GM19452 (cell line): ENCODE data around the gene QSOX1.

Source experiments
- ATAC-seq: cut with Tn5 transposase; IDR thresholded peaks from one replicate; pipeline ENCODE4 v1.9.1; 2021; ENCODE audit not compliant: unreplicated experiment

The QSOX1 gene

GRCh38 chr1:180167721-180168467, 13.2 kb downstream of the QSOX1 start:
- no peak for ATAC-seq

DNA sequence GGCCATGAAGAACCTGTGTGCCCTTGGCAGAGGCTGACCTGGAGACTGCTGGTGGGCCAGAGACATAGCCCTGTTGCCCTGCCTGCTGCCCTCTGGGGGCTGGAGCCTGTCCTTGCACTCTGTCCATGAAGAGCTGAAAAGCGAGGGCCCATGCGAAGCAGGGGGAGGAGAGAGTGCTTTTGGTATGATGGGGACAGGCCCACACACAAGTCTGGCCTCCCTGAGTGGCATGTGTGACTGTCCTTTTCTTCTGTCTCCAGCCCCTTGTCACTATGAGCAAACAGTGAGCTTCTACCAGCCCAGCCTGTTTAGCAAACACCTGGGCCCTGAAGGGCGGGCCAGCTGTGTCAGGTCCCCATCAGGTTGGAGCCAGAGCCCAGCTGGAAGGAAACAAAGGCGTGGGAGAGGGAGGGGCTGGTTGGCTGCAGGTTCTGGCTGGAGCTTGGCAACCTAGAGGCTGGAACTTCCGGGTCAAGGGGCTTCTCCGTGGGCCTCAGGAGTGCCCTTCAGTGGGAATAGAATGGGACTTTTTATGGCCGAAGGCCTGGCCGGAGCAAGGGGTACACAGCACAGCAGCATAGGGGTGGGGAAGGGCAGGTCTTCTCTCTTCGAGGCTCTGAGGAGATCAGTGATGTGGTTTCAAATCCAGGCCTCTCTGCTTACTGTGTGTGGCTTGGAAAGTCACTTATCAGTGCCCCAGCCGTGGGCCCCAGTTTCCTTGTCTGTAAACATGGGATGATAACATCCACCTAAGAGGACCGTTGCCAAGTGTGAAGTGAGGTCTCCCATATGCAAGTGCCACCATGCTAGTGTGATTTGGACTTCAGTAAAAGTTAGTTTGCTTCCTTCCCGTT, 14.3 kb downstream of the QSOX1 start:
- peak; percentile 75 for ATAC-seq

DNA sequence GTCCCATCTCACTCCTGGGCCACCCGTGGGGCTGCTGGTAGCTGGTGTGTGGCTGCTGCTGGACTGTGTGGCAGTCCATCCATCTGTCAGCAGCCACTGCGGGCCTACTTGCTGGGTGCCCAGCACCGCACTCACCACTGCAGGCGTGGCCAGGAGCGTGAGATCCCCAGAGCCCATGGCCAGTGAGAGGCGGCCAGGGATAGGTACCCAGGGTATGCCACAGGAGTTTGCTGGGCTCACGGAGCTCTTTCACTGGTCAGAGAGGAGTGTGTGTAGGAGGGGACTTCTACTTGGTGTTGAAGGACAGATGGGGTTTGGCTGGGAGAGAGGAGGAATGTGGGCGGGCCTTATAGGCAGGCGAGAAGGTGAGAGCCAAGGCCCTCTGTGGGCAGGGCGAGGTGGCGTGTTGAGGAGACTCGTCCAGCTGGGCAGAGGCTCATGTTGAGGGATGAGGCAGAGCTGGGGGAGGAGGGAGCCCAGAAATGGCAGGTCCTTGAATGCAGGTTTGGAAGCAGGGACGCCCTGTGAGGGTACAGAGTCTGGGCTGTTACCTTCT, 15.0 kb downstream of the QSOX1 start:
- ATAC-seq: no peak

DNA sequence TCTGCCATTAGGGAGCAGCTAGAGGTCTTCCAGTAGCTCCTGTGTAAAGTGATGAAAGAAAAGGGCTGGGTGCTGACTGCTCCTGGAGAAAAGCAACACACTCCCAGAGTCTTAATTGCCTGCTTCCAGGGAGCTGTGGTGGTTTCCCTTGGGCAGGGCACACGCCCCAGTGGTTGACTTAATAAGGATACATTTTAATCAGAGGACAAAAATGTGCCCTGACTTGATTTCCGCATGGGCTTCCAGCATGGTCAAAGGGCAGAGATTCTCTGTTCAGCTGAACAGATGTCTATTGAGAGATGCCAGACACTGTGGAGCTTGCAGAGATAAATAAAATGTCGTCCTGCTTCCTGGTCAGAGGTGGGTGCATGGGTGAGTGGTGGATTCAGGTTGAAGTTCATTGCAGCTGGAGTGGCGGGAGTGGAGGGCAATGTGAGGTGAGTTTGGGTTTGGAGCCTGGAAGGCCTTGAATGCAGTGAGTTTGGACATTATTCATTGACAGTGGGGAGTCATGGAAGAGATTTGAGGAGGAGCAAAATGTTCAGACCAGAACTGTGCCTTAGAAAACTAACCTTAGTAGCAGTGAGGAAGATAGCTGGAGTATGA, 16.0 kb downstream of the QSOX1 start:
- ATAC-seq: no peak

- no peak for ATAC-seq
These were observed 17.0 kb downstream of the QSOX1 start for GRCh38 chr1:180171691-180172090.

GRCh38 chr1:180173451-180173850, 18.8 kb downstream of the QSOX1 start:
- no peak for ATAC-seq

- ATAC-seq: no peak
These were observed 19.3 kb downstream of the QSOX1 start for GRCh38 chr1:180173952-180174351.

- no peak for ATAC-seq
These were observed 20.6 kb downstream of the QSOX1 start for GRCh38 chr1:180175291-180175690.

DNA sequence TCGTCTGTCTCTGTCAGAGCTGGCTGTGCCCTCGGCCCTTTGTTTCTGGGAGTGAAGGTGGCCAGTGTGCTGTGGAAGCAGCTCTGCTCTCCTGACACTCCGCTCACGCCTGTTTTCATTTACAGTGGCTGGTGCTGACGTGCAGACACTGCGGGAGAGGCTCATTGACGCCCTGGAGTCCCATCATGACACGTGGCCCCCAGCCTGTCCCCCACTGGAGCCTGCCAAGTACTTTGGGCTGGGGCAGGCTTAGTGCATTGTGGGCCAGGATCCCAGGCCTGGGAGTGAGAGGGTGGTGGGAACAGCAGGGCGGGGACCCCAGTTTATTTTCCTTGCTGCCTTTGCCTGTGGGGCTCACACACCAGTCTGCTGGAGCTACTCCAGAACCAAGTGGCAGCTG, 21.1 kb downstream of the QSOX1 start:
- no peak for ATAC-seq

DNA sequence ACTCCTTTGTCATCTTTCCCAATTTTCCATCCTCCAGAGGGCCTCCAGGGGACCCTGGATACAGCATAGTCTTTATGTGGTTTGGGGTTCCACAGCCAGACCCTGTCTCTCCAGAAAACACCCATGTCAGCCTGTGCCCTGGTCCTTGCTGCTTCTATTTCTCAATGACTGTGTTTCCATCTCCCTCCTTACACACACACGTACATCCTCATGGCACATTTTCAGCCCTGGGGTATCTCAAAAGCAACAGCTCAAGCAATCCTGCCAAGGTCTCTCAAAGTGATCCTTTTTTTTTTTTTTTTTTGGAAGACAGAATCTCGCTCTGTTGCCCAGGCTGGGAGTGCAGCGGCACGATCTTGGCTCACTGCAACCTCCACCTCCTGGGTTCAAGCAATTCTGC, 22.3 kb downstream of the QSOX1 start:
- no peak for ATAC-seq

GRCh38 chr1:180177931-180178330, 23.3 kb downstream of the QSOX1 start:
- no peak for ATAC-seq

GRCh38 chr1:180178511-180179161, 24.0 kb downstream of the QSOX1 start:
- ATAC-seq: peak; percentile 53

DNA sequence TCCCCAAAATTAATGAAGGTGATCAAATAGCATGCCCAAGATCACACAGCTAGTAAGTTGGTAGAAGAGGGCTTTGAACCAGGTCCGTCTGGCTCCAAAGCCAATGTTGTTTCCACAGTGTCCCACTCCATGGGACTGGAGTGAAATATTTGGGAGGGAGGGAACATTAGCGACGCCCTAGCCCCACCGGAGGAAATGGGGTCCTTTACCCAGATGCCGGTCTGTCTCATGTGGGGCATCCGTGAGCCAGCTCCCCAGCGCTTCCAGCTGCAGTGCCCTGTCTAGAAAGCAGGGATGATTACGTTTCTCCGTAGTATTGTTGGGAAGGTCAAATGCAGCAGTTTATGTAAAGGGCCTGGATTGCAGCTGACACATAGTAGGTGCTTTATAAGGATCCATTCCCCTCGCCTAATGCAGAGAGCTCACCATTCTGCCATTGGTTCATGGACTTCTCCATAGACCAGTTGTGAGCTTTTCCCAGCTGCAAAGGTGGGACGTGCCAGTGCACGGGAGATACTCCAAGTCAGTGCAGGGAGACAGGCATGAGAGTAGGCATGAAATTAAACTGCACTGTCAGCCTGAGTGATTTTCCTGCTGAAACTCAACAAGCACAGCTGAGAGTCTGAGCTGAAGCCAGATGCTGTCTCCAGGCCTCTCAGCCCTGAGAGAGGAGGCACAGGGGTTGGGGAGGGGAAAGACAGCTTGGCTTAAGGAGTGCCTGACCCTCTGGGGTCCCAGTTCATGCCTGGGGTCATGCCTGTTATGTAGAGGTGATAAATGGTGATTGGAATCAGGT, 24.7 kb downstream of the QSOX1 start:
- no peak for ATAC-seq

DNA sequence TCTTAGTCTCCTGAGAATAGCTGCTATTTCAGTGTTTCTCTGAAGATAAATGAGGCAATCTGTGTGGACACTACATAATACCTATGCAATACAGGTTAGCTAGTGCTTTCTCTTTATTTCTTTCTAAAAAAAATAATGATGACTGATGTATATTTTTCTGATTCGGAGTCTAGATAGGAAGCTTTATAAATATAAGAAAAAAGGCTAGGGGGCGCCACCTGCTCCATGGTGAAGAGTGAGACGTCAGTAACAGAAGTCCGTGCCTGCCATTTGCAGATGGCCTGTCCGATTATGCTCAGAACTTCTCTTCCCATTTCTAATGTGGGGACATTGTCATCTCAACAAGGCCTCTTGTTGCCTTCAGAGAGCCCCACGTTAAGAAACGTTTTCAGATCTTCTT, 26.4 kb downstream of the QSOX1 start:
- ATAC-seq: no peak

DNA sequence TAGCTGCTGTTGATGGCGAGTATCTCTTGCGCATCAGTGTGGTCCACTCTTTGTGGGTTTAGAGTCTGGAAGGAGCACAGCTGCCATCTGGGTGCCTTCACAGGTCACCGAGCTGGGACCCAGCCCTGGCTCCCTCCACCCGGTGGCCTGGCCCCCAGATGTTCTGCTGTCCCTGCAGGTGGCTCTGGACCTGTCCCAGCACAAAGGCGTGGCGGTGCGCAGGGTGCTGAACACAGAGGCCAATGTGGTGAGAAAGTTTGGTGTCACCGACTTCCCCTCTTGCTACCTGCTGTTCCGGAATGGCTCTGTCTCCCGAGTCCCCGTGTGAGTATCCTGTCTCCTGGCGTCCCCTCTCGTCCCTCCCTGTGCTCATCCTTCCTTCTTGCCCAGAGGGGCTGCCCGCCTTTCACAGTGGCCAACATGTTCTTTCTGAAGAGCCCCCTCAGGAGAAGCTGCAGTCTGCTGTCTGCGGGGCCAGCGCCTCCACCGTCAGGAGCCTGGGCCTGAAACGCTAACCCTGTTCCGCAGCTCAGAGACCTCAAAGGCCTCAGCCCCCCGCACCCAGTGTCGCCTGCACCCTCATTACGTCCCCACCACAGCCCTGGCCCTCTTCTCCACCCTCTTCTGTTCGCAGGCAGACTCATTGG, 27.4 kb downstream of the QSOX1 start:
- ATAC-seq: no peak

- no peak for ATAC-seq
These were observed 28.1 kb downstream of the QSOX1 start for GRCh38 chr1:180182643-180183311.

DNA sequence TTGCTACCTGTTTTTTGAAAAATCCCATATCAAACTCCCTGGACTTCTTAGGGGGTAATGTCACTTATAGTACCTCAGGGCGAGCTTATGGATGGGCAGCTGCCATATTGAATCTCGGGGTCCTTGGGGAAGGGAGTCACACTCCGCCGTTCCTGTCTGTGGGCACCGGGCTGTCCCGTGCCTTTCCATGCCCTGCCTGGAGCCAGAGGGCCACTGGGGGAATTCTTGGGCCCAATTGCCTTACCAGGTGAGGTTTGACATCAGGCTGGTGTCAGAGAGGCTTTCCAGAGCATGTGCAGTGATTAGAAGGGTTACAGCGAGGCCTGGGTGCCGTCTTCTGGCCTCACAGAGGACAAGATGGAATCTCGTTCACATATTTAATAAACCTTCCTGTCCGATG, 28.8 kb downstream of the QSOX1 start:
- no peak for ATAC-seq

- no peak for ATAC-seq
These were observed 29.4 kb downstream of the QSOX1 start for GRCh38 chr1:180184041-180184440.

GRCh38 chr1:180185281-180185680, 30.6 kb downstream of the QSOX1 start:
- no peak for ATAC-seq
